K562 (cell line): ENCODE results near the gene ERBB3. TPM values are rescaled to one million over a fixed set of nuclear protein-coding genes. Genes with fewer than 3 reads are reported as not detected.

ENCODE experiments used
- CC2D1A ChIP-seq: fragments of 450-650 bp; IDR thresholded peaks from 2 replicates; pipeline ENCODE4 v1.6.1; 2017; ENCODE audit warnings: mild to moderate bottlenecking
- EP400 ChIP-seq: fragments of 450-650 bp; IDR thresholded peaks from 2 replicates; pipeline ENCODE4 v1.6.1; 2017; ENCODE audit warnings: antibody characterized with exemption, mild to moderate bottlenecking, moderate library complexity
- HCFC1 ChIP-seq: IDR thresholded peaks from 2 replicates; pipeline ENCODE4 v1.6.1; 2012; ENCODE audit warnings: low read depth, low read length, improper control_type of control experiment
- PTBP1 ChIP-seq: fragments of 200-400 bp; formaldehyde crosslinking; IDR thresholded peaks from 2 replicates; pipeline ENCODE4 v1.6.1; 2017; ENCODE audit warnings: low read depth, low read length
- RHOXF2B ChIP-seq: fragments of 250-450 bp; sonication (Bioruptor Pico); conservative IDR thresholded peaks from 2 replicates; pipeline ENCODE4 v1.5.1; 2021
- SRSF7 ChIP-seq: fragments of 200-400 bp; formaldehyde crosslinking; optimal IDR thresholded peaks from 2 replicates; pipeline ENCODE3; 2017; ENCODE audit warnings: mild to moderate bottlenecking, low read depth, low read length
- polyA plus RNA-seq, 8 experiments: library from polyadenylated mRNA; depleted of rRNA in 4 of 8; stranded (reverse) in 5 of 8; unstranded in 3 of 8; fragments of >200 nt; fragmentation: Nextera tagmentation in 2 of 8; fragmentation: Illumina TruSeq in 1 of 8; extraction: Ambion mirVana in 2 of 8; extraction: Trizol in 1 of 8; gene quantifications; 2 replicates each; pipeline versions ENCODE4 v1.2.1 to v1.2.3, GENCODE V29; 2011 to 2014; ENCODE audit warnings: inconsistent platforms in 1 of 8, missing spikeins in 1 of 8
- total RNA-seq, 7 experiments: library from RNA; depleted of rRNA in 6 of 7; stranded (reverse); fragments of >200 nt in 6 of 7; fragmentation: Illumina TruSeq in 2 of 7; extraction: Trizol in 2 of 7; gene quantifications; 2 replicates each; pipeline versions ENCODE4 v1.2.1 to v1.2.3, GENCODE V29; 2011 to 2021; ENCODE audit warnings: low replicate concordance in 1 of 7
- TF ChIP-seq, protein P1 (sequence below): fragments of 450-650 bp; IDR thresholded peaks from 2 replicates; pipeline ENCODE4 v1.6.1; 2016; ENCODE audit warnings: mild to moderate bottlenecking, moderate library complexity
- TF ChIP-seq, protein P2 (sequence below): fragments of 450-650 bp; IDR thresholded peaks from 2 replicates; pipeline ENCODE4 v1.6.1; 2018; ENCODE audit not compliant: partially characterized antibody
- TF ChIP-seq, protein P3 (sequence below): sonication (generic); IDR thresholded peaks from 2 replicates; pipeline ENCODE4 v1.6.1; 2016

The ERBB3 gene
- total and polyA plus RNA-seq, 9 of the 15 experiments (the other 6 are each of a cell fraction or from before 2014, with no cell fraction given), result 1.5 to 5.4 (median 3.8) TPM

DNA sequence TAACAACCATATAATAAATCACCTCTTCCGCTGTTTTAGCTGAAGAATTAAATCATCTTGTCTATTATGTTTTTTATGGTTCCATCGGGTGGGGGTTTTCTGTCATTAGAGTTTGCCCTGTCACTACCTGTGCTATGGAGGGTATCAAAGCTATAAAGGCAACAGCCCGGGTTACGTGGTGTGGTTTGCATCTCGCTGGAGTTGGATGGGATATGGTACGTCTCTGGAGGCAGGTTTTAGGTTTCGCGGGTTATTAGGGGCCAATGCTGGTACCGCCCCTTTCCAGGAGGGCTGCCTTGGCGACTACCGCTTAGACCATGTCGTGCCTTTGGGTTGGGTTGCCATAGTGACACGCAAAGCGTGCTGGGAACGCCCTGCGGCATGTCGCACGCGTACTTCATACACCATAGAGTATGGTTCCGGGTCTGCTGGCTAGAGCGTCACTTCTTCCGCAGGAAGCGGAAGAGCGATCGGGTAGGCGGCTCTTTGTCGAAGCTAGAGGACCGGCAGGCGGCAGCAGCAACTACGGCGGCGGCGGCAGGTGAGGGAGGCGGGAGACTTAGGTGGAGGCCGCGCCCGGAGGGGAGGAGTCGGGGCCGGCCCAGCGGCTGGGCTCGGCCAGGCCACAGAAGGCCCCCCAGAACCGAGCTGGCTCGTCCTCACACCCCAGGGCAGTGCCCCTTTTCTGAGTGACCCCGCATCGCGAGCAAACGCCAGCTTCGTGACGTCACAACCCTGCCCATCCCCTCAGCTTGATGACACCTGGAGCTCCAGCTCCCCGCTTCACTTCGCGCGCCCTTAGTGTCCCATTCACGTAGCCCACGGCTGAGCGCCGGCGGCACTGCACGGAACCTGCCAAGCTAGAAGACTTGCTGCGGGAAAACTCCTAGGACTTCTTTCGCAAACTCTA lies 38.1 kb downstream of the ERBB3 start, which contains the start of gene ZC3H10 (continued):
- TF ChIP-seq, protein P1, sequence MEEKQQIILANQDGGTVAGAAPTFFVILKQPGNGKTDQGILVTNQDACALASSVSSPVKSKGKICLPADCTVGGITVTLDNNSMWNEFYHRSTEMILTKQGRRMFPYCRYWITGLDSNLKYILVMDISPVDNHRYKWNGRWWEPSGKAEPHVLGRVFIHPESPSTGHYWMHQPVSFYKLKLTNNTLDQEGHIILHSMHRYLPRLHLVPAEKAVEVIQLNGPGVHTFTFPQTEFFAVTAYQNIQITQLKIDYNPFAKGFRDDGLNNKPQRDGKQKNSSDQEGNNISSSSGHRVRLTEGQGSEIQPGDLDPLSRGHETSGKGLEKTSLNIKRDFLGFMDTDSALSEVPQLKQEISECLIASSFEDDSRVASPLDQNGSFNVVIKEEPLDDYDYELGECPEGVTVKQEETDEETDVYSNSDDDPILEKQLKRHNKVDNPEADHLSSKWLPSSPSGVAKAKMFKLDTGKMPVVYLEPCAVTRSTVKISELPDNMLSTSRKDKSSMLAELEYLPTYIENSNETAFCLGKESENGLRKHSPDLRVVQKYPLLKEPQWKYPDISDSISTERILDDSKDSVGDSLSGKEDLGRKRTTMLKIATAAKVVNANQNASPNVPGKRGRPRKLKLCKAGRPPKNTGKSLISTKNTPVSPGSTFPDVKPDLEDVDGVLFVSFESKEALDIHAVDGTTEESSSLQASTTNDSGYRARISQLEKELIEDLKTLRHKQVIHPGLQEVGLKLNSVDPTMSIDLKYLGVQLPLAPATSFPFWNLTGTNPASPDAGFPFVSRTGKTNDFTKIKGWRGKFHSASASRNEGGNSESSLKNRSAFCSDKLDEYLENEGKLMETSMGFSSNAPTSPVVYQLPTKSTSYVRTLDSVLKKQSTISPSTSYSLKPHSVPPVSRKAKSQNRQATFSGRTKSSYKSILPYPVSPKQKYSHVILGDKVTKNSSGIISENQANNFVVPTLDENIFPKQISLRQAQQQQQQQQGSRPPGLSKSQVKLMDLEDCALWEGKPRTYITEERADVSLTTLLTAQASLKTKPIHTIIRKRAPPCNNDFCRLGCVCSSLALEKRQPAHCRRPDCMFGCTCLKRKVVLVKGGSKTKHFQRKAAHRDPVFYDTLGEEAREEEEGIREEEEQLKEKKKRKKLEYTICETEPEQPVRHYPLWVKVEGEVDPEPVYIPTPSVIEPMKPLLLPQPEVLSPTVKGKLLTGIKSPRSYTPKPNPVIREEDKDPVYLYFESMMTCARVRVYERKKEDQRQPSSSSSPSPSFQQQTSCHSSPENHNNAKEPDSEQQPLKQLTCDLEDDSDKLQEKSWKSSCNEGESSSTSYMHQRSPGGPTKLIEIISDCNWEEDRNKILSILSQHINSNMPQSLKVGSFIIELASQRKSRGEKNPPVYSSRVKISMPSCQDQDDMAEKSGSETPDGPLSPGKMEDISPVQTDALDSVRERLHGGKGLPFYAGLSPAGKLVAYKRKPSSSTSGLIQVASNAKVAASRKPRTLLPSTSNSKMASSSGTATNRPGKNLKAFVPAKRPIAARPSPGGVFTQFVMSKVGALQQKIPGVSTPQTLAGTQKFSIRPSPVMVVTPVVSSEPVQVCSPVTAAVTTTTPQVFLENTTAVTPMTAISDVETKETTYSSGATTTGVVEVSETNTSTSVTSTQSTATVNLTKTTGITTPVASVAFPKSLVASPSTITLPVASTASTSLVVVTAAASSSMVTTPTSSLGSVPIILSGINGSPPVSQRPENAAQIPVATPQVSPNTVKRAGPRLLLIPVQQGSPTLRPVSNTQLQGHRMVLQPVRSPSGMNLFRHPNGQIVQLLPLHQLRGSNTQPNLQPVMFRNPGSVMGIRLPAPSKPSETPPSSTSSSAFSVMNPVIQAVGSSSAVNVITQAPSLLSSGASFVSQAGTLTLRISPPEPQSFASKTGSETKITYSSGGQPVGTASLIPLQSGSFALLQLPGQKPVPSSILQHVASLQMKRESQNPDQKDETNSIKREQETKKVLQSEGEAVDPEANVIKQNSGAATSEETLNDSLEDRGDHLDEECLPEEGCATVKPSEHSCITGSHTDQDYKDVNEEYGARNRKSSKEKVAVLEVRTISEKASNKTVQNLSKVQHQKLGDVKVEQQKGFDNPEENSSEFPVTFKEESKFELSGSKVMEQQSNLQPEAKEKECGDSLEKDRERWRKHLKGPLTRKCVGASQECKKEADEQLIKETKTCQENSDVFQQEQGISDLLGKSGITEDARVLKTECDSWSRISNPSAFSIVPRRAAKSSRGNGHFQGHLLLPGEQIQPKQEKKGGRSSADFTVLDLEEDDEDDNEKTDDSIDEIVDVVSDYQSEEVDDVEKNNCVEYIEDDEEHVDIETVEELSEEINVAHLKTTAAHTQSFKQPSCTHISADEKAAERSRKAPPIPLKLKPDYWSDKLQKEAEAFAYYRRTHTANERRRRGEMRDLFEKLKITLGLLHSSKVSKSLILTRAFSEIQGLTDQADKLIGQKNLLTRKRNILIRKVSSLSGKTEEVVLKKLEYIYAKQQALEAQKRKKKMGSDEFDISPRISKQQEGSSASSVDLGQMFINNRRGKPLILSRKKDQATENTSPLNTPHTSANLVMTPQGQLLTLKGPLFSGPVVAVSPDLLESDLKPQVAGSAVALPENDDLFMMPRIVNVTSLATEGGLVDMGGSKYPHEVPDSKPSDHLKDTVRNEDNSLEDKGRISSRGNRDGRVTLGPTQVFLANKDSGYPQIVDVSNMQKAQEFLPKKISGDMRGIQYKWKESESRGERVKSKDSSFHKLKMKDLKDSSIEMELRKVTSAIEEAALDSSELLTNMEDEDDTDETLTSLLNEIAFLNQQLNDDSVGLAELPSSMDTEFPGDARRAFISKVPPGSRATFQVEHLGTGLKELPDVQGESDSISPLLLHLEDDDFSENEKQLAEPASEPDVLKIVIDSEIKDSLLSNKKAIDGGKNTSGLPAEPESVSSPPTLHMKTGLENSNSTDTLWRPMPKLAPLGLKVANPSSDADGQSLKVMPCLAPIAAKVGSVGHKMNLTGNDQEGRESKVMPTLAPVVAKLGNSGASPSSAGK, result no peak; the same call in 1 of the 2 replicates
- TF ChIP-seq SRSF7 (no peak), RHOXF2B (peak; percentile 86; the same call in 1 of the 2 replicates), PTBP1 (peak; percentile 88; the same call in 1 of the 2 replicates), HCFC1 (peak; percentile 89), EP400 (peak; percentile 93), CC2D1A (no peak)
- TF ChIP-seq, protein P2, sequence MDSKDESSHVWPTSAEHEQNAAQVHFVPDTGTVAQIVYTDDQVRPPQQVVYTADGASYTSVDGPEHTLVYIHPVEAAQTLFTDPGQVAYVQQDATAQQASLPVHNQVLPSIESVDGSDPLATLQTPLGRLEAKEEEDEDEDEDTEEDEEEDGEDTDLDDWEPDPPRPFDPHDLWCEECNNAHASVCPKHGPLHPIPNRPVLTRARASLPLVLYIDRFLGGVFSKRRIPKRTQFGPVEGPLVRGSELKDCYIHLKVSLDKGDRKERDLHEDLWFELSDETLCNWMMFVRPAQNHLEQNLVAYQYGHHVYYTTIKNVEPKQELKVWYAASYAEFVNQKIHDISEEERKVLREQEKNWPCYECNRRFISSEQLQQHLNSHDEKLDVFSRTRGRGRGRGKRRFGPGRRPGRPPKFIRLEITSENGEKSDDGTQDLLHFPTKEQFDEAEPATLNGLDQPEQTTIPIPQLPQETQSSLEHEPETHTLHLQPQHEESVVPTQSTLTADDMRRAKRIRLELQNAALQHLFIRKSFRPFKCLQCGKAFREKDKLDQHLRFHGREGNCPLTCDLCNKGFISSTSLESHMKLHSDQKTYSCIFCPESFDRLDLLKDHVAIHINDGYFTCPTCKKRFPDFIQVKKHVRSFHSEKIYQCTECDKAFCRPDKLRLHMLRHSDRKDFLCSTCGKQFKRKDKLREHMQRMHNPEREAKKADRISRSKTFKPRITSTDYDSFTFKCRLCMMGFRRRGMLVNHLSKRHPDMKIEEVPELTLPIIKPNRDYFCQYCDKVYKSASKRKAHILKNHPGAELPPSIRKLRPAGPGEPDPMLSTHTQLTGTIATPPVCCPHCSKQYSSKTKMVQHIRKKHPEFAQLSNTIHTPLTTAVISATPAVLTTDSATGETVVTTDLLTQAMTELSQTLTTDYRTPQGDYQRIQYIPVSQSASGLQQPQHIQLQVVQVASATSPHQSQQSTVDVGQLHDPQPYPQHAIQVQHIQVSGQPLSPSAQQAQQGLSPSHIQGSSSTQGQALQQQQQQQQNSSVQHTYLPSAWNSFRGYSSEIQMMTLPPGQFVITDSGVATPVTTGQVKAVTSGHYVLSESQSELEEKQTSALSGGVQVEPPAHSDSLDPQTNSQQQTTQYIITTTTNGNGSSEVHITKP, result peak; percentile 41
- TF ChIP-seq, protein P3, sequence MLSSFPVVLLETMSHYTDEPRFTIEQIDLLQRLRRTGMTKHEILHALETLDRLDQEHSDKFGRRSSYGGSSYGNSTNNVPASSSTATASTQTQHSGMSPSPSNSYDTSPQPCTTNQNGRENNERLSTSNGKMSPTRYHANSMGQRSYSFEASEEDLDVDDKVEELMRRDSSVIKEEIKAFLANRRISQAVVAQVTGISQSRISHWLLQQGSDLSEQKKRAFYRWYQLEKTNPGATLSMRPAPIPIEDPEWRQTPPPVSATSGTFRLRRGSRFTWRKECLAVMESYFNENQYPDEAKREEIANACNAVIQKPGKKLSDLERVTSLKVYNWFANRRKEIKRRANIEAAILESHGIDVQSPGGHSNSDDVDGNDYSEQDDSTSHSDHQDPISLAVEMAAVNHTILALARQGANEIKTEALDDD, result 0 out of 2 replicates have a peak, but pooled peaks have one; percentile 6
